HepG2 (cell line): ENCODE results near the gene MREG. TPM values are rescaled to one million over a fixed set of nuclear protein-coding genes. Genes with fewer than 3 reads are reported as not detected.

Experiments used
- ATAC-seq: fragments of 200-7000 bp; cut with Tn5 transposase; 3 replicates; pipeline ENCODE4 v1.9.1; 2020; ENCODE audit warnings: mild to moderate bottlenecking, moderate library complexity
- BruUV-seq: library from RNA; stranded (reverse); fragments of 400-500 nt; replicated peaks from 2 replicates; lab custom pipeline; 2021; lab: Mats Ljungman, UMichigan
- CTCF ChIA-PET: fragments of 300-600 bp; formaldehyde crosslinking; extraction: SDS; loops from one replicate; lab custom pipeline; 2021; ENCODE audit warnings: low total read pairs, inconsistent platforms, low intra/inter-chr PET ratio; lab: Yijun Ruan, JAX
- POLR2A ChIA-PET: fragments of 350-600 bp; sonication (Branson Sonifier 250); formaldehyde crosslinking; loops from one replicate; lab custom pipeline; 2020; ENCODE audit warnings: antibody characterized with exemption, inconsistent platforms; lab: Yijun Ruan, JAX
- DNase-seq: peaks from one replicate; pipeline ENCODE4 v3.0.0-alpha.2; 2015; ENCODE audit warnings: low spot score
- FAIRE-seq: peaks from 3 replicates; lab custom pipeline; 2011; peaks lifted over from hg19 to GRCh38; lab: Jason Lieb, UNC
- H2AFZ ChIP-seq: one replicate; pipeline ENCODE4 v1.6.1; 2011; ENCODE audit warnings: low read length, inconsistent platforms
- H3K27ac ChIP-seq: fragments of 300-600 bp; 3 replicates; pipeline ENCODE4 v1.8.0; 2011; ENCODE audit warnings: mixed run types, mild to moderate bottlenecking, mixed read lengths, low read length, inconsistent platforms; ENCODE audit not compliant: insufficient read depth; ENCODE audit errors: extremely low read length
- H3K27me3 ChIP-seq, 2 experiments: fragments of 200-600 bp in 1 of 2; 2 replicates in 1 of 2; 3 replicates in 1 of 2; pipeline versions ENCODE4 v1.6.0 to v1.8.0; 2011; ENCODE audit warnings: low read length in 2 of 2, mild to moderate bottlenecking in 2 of 2, moderate library complexity in 2 of 2, inconsistent platforms in 1 of 2; ENCODE audit not compliant: insufficient read depth in 2 of 2, control insufficient read depth in 1 of 2
- H3K36me3 ChIP-seq, 2 experiments: fragments of 200-600 bp in 1 of 2; replicated peaks in 1 of 2; 2 replicates in 1 of 2; 3 replicates in 1 of 2; pipeline versions ENCODE4 v1.5.1 to v1.8.0; 2011; ENCODE audit warnings: low read length in 2 of 2, inconsistent platforms in 1 of 2; ENCODE audit not compliant: insufficient read depth in 2 of 2, control insufficient read depth in 1 of 2
- H3K4me1 ChIP-seq: 2 replicates; pipeline ENCODE4 v1.5.1; 2012; ENCODE audit warnings: low read length, inconsistent platforms; ENCODE audit not compliant: insufficient read depth
- H3K4me2 ChIP-seq: 2 replicates; pipeline ENCODE4 v1.6.0; 2011; ENCODE audit warnings: low read depth, low read length, inconsistent platforms
- H3K4me3 ChIP-seq, 3 experiments: fragments of 200-600 bp in 1 of 3; sonication (generic), shearing (Covaris generic) in 1 of 3; replicated peaks in 1 of 3; 2 replicates each; pipeline ENCODE4 v1.5.1; 2011 to 2016; ENCODE audit warnings: low read length in 3 of 3, inconsistent platforms in 2 of 3, low read depth in 2 of 3, mild to moderate bottlenecking in 2 of 3, control low read depth in 1 of 3, mixed read lengths in 1 of 3; ENCODE audit not compliant: insufficient read depth in 1 of 3
- H3K79me2 ChIP-seq: one replicate; pipeline ENCODE4 v1.6.1; 2011; ENCODE audit warnings: low read length, inconsistent platforms; ENCODE audit not compliant: insufficient read depth
- H3K9ac ChIP-seq: 2 replicates; pipeline ENCODE4 v1.6.0; 2011; ENCODE audit warnings: mild to moderate bottlenecking, low read depth, low read length, inconsistent platforms; ENCODE audit not compliant: insufficient read depth
- H3K9me3 ChIP-seq: 2 replicates; pipeline ENCODE4 v1.5.1; 2012; ENCODE audit warnings: mild to moderate bottlenecking, low read length
- H4K20me1 ChIP-seq: 2 replicates; pipeline ENCODE4 v1.6.0; 2011; ENCODE audit warnings: inconsistent platforms, mild to moderate bottlenecking, low read length, moderate library complexity; ENCODE audit not compliant: insufficient read depth
- FOXO4 ChIP-seq: sonication (generic); formaldehyde crosslinking; conservative IDR thresholded peaks from 2 replicates; pipeline ENCODE4 v1.8.1; 2023; ENCODE audit warnings: missing genetic modification reagents
- GATAD2A ChIP-seq: IDR thresholded peaks from 2 replicates; pipeline ENCODE4 v1.6.1; 2016
- HHEX ChIP-seq: IDR thresholded peaks from 2 replicates; pipeline ENCODE4 v1.6.1; 2016; ENCODE audit warnings: control low read depth
- REXO4 ChIP-seq: sonication (generic); formaldehyde crosslinking; IDR thresholded peaks from 2 replicates; pipeline ENCODE4 v1.8.0; 2022; ENCODE audit warnings: missing genetic modification reagents, mild to moderate bottlenecking, borderline replicate concordance
- ZBTB10 ChIP-seq: sonication (generic); formaldehyde crosslinking; IDR thresholded peaks from 2 replicates; pipeline ENCODE4 v1.4.0; 2020; ENCODE audit warnings: missing genetic modification reagents, borderline replicate concordance
- ZNF607 ChIP-seq: sonication (generic); formaldehyde crosslinking; IDR thresholded peaks from 2 replicates; pipeline ENCODE4 v1.5.1; 2020; ENCODE audit warnings: missing genetic modification reagents, mild to moderate bottlenecking, borderline replicate concordance
- WGBS: methylation state at CpG from one replicate; pipeline ENCODE4 v1.1.6; 2017; ENCODE audit warnings: low lambda C conversion rate; 5-methylcytosine and 5-hydroxymethylcytosine counted together
- in situ Hi-C: cut with HindIII; loops from 2 replicates; pipeline ENCODE4 v1.10.0; 2017; ENCODE audit warnings: low pct_unique_long_range_greater_than_20kb; ENCODE audit not compliant: extremely low pct_ligation_motif_present
- intact Hi-C: fragments of 100-400 bp; cut with micrococcal nuclease; formaldehyde crosslinking; loops from one replicate; pipeline ENCODE4 v1.10.0; 2022; ENCODE audit not compliant: unreplicated experiment
- polyA plus RNA-seq, 8 experiments: library from polyadenylated mRNA; depleted of rRNA in 3 of 8; stranded (reverse) in 7 of 8; unstranded in 1 of 8; fragments of >200 nt; fragmentation: Illumina TruSeq in 4 of 8; extraction: Trizol in 4 of 8; gene quantifications; 2 replicates each; pipeline versions ENCODE4 v1.2.1 to v1.2.3, GENCODE V29; 2011 to 2016; ENCODE audit warnings: low read depth in 4 of 8, missing spikeins in 1 of 8, mixed read lengths in 1 of 8; ENCODE audit not compliant: insufficient read depth in 1 of 8
- total RNA-seq, 5 experiments: library from RNA; depleted of rRNA; stranded (reverse); fragments of >200 nt; fragmentation: Illumina TruSeq; extraction: Trizol; gene quantifications; 2 replicates each; pipeline ENCODE4 v1.2.3, GENCODE V29; 2016; ENCODE audit warnings: low read depth in 1 of 5

The MREG gene
- total and polyA plus RNA-seq, 2 of the 13 experiments (the other 11 are each of a cell fraction or from before 2014, with no cell fraction given), result 7.5 to 23.3 TPM

- Histone ChIP-seq H3K4me2 (no peak overlapping the region), H3K36me3 (peaks cover 18 to 47% of the 10 kb centered on the region in 2 experiments), H3K9ac (no peak overlapping the region), H2AFZ (no peak overlapping the region), H3K27me3 (no peaks in the 10 kb centered on the region), H4K20me1 (no peaks in the 10 kb centered on the region; the same call in none of the 2 replicates), H3K4me3 (no peak overlapping the region), H3K79me2 (no peaks in the 10 kb centered on the region), H3K4me1 (no peaks in the 10 kb centered on the region), H3K9me3 (no peaks in the 10 kb centered on the region), H3K27ac (no peak overlapping the region)
- no peak for ATAC-seq
- TF ChIP-seq GATAD2A, result no peak
- no peak for TF ChIP-seq ZBTB10 (CRISPR knock-in tag)
- no peak for TF ChIP-seq ZNF607 (CRISPR knock-in tag)
- TF ChIP-seq HHEX (CRISPR knock-in tag), result no peak
- 0 out of 2 replicates have a peak, but pooled peaks have one; percentile 37 for TF ChIP-seq FOXO4 (CRISPR knock-in tag)
- TF ChIP-seq REXO4 (CRISPR knock-in tag), result no peak
- no TSS peak for BruUV-seq
- intact Hi-C loops (no loop called here), in situ Hi-C loops (no loop called here)
- 94% methylated on average over 7 of the region's 7 CpGs for WGBS
- CTCF ChIA-PET, result no interaction called here
- DNase-seq, result no peak
- POLR2A ChIA-PET, result no interaction called here
- no peak for FAIRE-seq
Measured at GRCh38 chr2:216029416-216030129, 16.2 kb upstream of the MREG start.
